Neural progenitor cell (in vitro differentiated cells): ENCODE results near the gene SUGT1. TPM values are rescaled to one million over a fixed set of nuclear protein-coding genes. Genes with fewer than 3 reads are reported as not detected.

Experiments
- DNase-seq: peaks from one replicate; pipeline ENCODE4 v3.0.0-alpha.2; 2016; ENCODE audit warnings: low spot score
- H2AFZ ChIP-seq: fragments of 200-600 bp; sonication (generic); replicated peaks from 2 replicates; pipeline ENCODE4 v1.6.1; 2016; ENCODE audit warnings: antibody characterized with exemption
- H3F3A ChIP-seq: fragments of 200-600 bp; sonication (generic); 2 replicates; pipeline ENCODE4 v1.6.1; 2016; ENCODE audit warnings: antibody characterized with exemption, low read depth
- H3K27ac ChIP-seq: fragments of 200-600 bp; sonication (generic); 2 replicates; pipeline ENCODE4 v1.5.1; 2016; ENCODE audit warnings: mild to moderate bottlenecking
- H3K27me3 ChIP-seq: fragments of 200-600 bp; sonication (generic); 2 replicates; pipeline ENCODE4 v1.6.1; 2016; ENCODE audit warnings: mild to moderate bottlenecking, moderate library complexity
- H3K36me3 ChIP-seq: fragments of 200-600 bp; sonication (generic); 2 replicates; pipeline ENCODE4 v1.5.1; 2016
- H3K4me1 ChIP-seq: fragments of 200-600 bp; sonication (generic); 2 replicates; pipeline ENCODE4 v1.6.1; 2016; ENCODE audit warnings: mixed run types
- H3K4me2 ChIP-seq: fragments of 200-600 bp; sonication (generic); 2 replicates; pipeline ENCODE4 v1.6.1; 2016
- H3K4me3 ChIP-seq: fragments of 200-600 bp; sonication (generic); 2 replicates; pipeline ENCODE4 v1.5.1; 2016
- H3K79me2 ChIP-seq: fragments of 200-600 bp; sonication (generic); 2 replicates; pipeline ENCODE4 v1.6.1; 2016; ENCODE audit warnings: low read depth
- H3K9ac ChIP-seq: fragments of 200-600 bp; sonication (generic); 2 replicates; pipeline ENCODE4 v1.6.1; 2016
- H3K9me3 ChIP-seq: fragments of 200-600 bp; sonication (generic); 2 replicates; pipeline ENCODE4 v1.5.1; 2016; ENCODE audit warnings: low read depth
- H4K20me1 ChIP-seq: fragments of 200-600 bp; sonication (generic); 2 replicates; pipeline ENCODE4 v1.6.1; 2016; ENCODE audit warnings: low read depth
- H3K27ac Mint-ChIP-seq: 3 replicates; pipeline ENCODE4 v1.8.0; 2021; ENCODE audit warnings: mixed read lengths
- H3K27me3 Mint-ChIP-seq: 2 replicates; pipeline ENCODE4 v1.8.0; 2022; ENCODE audit warnings: low read depth, mild to moderate bottlenecking, inconsistent platforms, moderate library complexity, mixed read lengths; ENCODE audit not compliant: insufficient read depth
- H3K36me3 Mint-ChIP-seq: 3 replicates; pipeline ENCODE4 v1.8.0; 2021; ENCODE audit warnings: mixed read lengths
- H3K4me1 Mint-ChIP-seq: 3 replicates; pipeline ENCODE4 v1.8.0; 2021; ENCODE audit warnings: mixed read lengths
- H3K4me3 Mint-ChIP-seq: 3 replicates; pipeline ENCODE4 v1.8.0; 2021; ENCODE audit warnings: mild to moderate bottlenecking, moderate library complexity, mixed read lengths
- H3K9me3 Mint-ChIP-seq: 3 replicates; pipeline ENCODE4 v1.8.0; 2020; ENCODE audit warnings: mixed read lengths
- EZH2 ChIP-seq: fragments of 200-600 bp; sonication (generic); IDR thresholded peaks from 2 replicates; pipeline ENCODE4 v1.6.1; 2017; ENCODE audit warnings: antibody characterized with exemption, mild to moderate bottlenecking, moderate library complexity
- EZH2phosphoT487 ChIP-seq: fragments of 200-600 bp; sonication (generic); IDR thresholded peaks from 2 replicates; pipeline ENCODE4 v1.6.1; 2017; ENCODE audit warnings: antibody characterized with exemption
- total RNA-seq: library from RNA; depleted of rRNA; stranded (reverse); fragments of >200 nt; gene quantifications from 2 replicates; pipeline ENCODE4 v1.2.3, GENCODE V29; 2015; ENCODE audit warnings: low replicate concordance
- TF ChIP-seq, protein P1 (sequence below): fragments of 200-600 bp; sonication (generic); IDR thresholded peaks from 2 replicates; pipeline ENCODE4 v1.5.1; 2017; ENCODE audit warnings: antibody characterized with exemption, mild to moderate bottlenecking

Gene SUGT1
- total RNA-seq, 1 donor from 2014 or later = 67.0 TPM

DNA sequence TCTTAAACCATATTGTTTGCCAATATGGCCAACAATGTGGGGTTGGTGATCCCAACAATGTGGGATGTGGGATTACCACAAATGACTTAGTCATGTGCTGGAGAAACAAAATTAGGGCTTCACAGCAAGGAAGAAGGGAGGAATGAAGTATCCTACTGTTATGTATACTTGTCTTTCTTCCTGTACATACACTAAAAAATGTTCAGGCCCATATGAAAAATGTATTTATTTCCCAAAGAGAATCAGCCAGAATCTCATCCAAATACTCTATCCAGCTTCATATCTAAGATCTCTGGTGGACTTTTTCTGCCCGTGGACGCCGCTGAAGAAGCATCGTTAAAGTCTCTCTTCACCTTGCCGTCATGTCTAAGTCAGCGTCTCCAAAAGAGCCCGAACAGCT lies 10.5 kb upstream of the SUGT1 start, which contains the start of gene HNRNPA1L2:
TSS of gene HNRNPA1L2 (plus strand) at position 301 of the 400 bp plus-strand sequence. CDS start at position 363, 62 bp downstream.
- Mint-ChIP-seq H3K9me3 (no peaks in the 10 kb centered on the region), H3K27me3 (no peaks in the 10 kb centered on the region), H3K36me3 (peaks cover 13% of the 10 kb centered on the region), H3K4me1 (no peaks in the 10 kb centered on the region), H3K4me3 (no peak within 1 kb of the TSS), H3K27ac (no peak within 1 kb of the TSS)
- no peak within 1 kb of the TSS for H3K4me2 ChIP-seq
- H4K20me1 ChIP-seq = no peaks in the 10 kb centered on the region
- no peak within 1 kb of the TSS for H3K9ac ChIP-seq
- H3K27me3 ChIP-seq = no peaks in the 10 kb centered on the region
- TF ChIP-seq EZH2phosphoT487 = no peak
- TF ChIP-seq EZH2 = no peak
- TF ChIP-seq, protein P1, sequence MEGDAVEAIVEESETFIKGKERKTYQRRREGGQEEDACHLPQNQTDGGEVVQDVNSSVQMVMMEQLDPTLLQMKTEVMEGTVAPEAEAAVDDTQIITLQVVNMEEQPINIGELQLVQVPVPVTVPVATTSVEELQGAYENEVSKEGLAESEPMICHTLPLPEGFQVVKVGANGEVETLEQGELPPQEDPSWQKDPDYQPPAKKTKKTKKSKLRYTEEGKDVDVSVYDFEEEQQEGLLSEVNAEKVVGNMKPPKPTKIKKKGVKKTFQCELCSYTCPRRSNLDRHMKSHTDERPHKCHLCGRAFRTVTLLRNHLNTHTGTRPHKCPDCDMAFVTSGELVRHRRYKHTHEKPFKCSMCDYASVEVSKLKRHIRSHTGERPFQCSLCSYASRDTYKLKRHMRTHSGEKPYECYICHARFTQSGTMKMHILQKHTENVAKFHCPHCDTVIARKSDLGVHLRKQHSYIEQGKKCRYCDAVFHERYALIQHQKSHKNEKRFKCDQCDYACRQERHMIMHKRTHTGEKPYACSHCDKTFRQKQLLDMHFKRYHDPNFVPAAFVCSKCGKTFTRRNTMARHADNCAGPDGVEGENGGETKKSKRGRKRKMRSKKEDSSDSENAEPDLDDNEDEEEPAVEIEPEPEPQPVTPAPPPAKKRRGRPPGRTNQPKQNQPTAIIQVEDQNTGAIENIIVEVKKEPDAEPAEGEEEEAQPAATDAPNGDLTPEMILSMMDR = no peak
- no peak for DNase-seq
- H3K9me3 ChIP-seq = no peaks in the 10 kb centered on the region
- H3K4me3 ChIP-seq = no peak within 1 kb of the TSS
- no peak within 1 kb of the TSS for H2AFZ ChIP-seq
- no peaks in the 10 kb centered on the region for H3F3A ChIP-seq
- H3K79me2 ChIP-seq = no peaks in the 10 kb centered on the region
- H3K36me3 ChIP-seq = no peaks in the 10 kb centered on the region
- H3K4me1 ChIP-seq = no peaks in the 10 kb centered on the region
- H3K27ac ChIP-seq = no peak within 1 kb of the TSS

DNA sequence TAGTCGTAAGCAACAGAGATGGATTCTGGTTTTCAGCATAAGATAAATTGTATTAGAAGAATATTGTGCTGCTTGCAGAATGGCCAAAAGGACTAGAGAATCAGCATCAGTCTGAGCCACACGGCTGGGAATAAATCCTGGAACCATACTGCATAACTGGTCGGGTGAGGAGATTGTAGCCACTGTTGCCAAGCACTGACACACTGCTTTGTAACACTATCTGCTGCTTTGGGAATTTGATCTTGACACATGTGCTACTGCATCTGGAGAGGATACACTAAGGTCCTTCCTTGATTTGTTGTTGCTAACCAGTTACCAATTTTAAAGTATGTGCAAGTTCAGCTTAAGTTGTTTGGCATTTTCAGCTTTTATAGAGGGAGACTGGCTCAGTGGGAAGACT lies 8.5 kb upstream of the SUGT1 start:
- H3K79me2 ChIP-seq = no peaks in the 10 kb centered on the region
- Mint-ChIP-seq H3K4me1 (no peaks in the 10 kb centered on the region), H3K36me3 (peaks cover 11% of the 10 kb centered on the region), H3K27ac (no peak overlapping the region), H3K9me3 (no peaks in the 10 kb centered on the region), H3K27me3 (no peaks in the 10 kb centered on the region), H3K4me3 (no peak overlapping the region)
- H3K4me3 ChIP-seq = no peak overlapping the region
- no peaks in the 10 kb centered on the region for H3K36me3 ChIP-seq
- H3K9ac ChIP-seq = no peak overlapping the region
- no peak for DNase-seq
- no peak overlapping the region for H3K27ac ChIP-seq
- no peak overlapping the region for H3K4me2 ChIP-seq
- TF ChIP-seq EZH2phosphoT487 = no peak
- no peak for TF ChIP-seq EZH2
- TF ChIP-seq, protein P1 = no peak
- H4K20me1 ChIP-seq = no peaks in the 10 kb centered on the region
- H3K27me3 ChIP-seq = no peaks in the 10 kb centered on the region
- no peaks in the 10 kb centered on the region for H3K9me3 ChIP-seq
- H3K4me1 ChIP-seq = no peaks in the 10 kb centered on the region
- peaks cover 3% of the 10 kb centered on the region for H3F3A ChIP-seq
- no peak overlapping the region for H2AFZ ChIP-seq

- no peak overlapping the region for H3K27ac ChIP-seq
- H3K36me3 ChIP-seq = no peaks in the 10 kb centered on the region
- H3K27me3 ChIP-seq = no peaks in the 10 kb centered on the region
- H3F3A ChIP-seq = peaks cover 11% of the 10 kb centered on the region
- H3K9ac ChIP-seq = no peak overlapping the region
- H3K4me2 ChIP-seq = no peak overlapping the region
- no peaks in the 10 kb centered on the region for H3K9me3 ChIP-seq
- TF ChIP-seq, protein P1 = no peak
- TF ChIP-seq EZH2phosphoT487 = no peak
- TF ChIP-seq EZH2 = no peak
- H2AFZ ChIP-seq = no peak overlapping the region
- Mint-ChIP-seq H3K36me3 (peaks cover 13% of the 10 kb centered on the region), H3K27me3 (no peaks in the 10 kb centered on the region), H3K4me3 (no peak overlapping the region), H3K27ac (no peak overlapping the region), H3K4me1 (peaks cover 7% of the 10 kb centered on the region), H3K9me3 (no peaks in the 10 kb centered on the region)
- H3K4me1 ChIP-seq = no peaks in the 10 kb centered on the region
- H4K20me1 ChIP-seq = no peaks in the 10 kb centered on the region
- no peak overlapping the region for H3K4me3 ChIP-seq
- DNase-seq = no peak
- peaks cover 27% of the 10 kb centered on the region for H3K79me2 ChIP-seq
These were observed 5.7 kb upstream of the SUGT1 start for GRCh38 chr13:52646967-52647366.
